HepG2 (cell line): ENCODE data around the gene CST4. TPM values are rescaled to one million over a fixed set of nuclear protein-coding genes. Genes with fewer than 3 reads are reported as not detected.

Experiments used
- BCLAF1 ChIP-seq: fragments of 450-650 bp; IDR thresholded peaks from 2 replicates; pipeline ENCODE4 v1.6.1; 2017; ENCODE audit warnings: mild to moderate bottlenecking
- CREB1 ChIP-seq, 2 experiments: fragments of 450-650 bp in 1 of 2; IDR thresholded peaks; 2 replicates each; pipeline ENCODE4 v1.6.1; 2016 to 2017; ENCODE audit warnings: control low read depth in 1 of 2, mild to moderate bottlenecking in 1 of 2, missing compliant biosample characterization in 1 of 2, missing genetic modification characterization in 1 of 2
- DBP ChIP-seq: sonication (generic); formaldehyde crosslinking; IDR thresholded peaks from 2 replicates; pipeline ENCODE4 v1.4.0; 2020; ENCODE audit warnings: missing genetic modification reagents; ENCODE audit errors: not compliant biosample characterization
- GATAD2A ChIP-seq: IDR thresholded peaks from 2 replicates; pipeline ENCODE4 v1.6.1; 2016
- HINFP ChIP-seq: sonication (generic); formaldehyde crosslinking; IDR thresholded peaks from 2 replicates; pipeline ENCODE4 v1.4.0; 2020; ENCODE audit warnings: low read depth, mild to moderate bottlenecking, missing genetic modification reagents
- PHF21A ChIP-seq: sonication (generic); formaldehyde crosslinking; IDR thresholded peaks from 2 replicates; pipeline ENCODE4 v1.5.0; 2020; ENCODE audit warnings: mild to moderate bottlenecking, missing genetic modification reagents
- REXO4 ChIP-seq: sonication (generic); formaldehyde crosslinking; IDR thresholded peaks from 2 replicates; pipeline ENCODE4 v1.8.0; 2022; ENCODE audit warnings: missing genetic modification reagents, mild to moderate bottlenecking, borderline replicate concordance
- SNAPC2 ChIP-seq: sonication (generic); formaldehyde crosslinking; IDR thresholded peaks from 2 replicates; pipeline ENCODE4 v1.8.1; 2022; ENCODE audit warnings: mild to moderate bottlenecking, missing genetic modification reagents
- SOX5 ChIP-seq: IDR thresholded peaks from 2 replicates; pipeline ENCODE4 v1.6.1; 2016; ENCODE audit warnings: borderline replicate concordance
- SP5 ChIP-seq: IDR thresholded peaks from 2 replicates; pipeline ENCODE4 v1.6.1; 2016; ENCODE audit warnings: low read depth, borderline replicate concordance
- TRIM22 ChIP-seq: fragments of 450-650 bp; IDR thresholded peaks from 2 replicates; pipeline ENCODE4 v1.6.1; 2017
- ZBTB1 ChIP-seq: sonication (generic); formaldehyde crosslinking; IDR thresholded peaks from 2 replicates; pipeline ENCODE4 v1.4.0; 2020; ENCODE audit warnings: missing genetic modification reagents, borderline replicate concordance
- ZBTB7B ChIP-seq: sonication (generic); formaldehyde crosslinking; IDR thresholded peaks from 2 replicates; pipeline ENCODE4 v1.4.0; 2020; ENCODE audit warnings: missing genetic modification reagents
- ZGPAT ChIP-seq: IDR thresholded peaks from 2 replicates; pipeline ENCODE4 v1.6.1; 2016; ENCODE audit warnings: mild to moderate bottlenecking
- ZNF124 ChIP-seq: sonication (generic); formaldehyde crosslinking; IDR thresholded peaks from 2 replicates; pipeline ENCODE4 v1.4.0; 2020; ENCODE audit warnings: missing genetic modification reagents
- ZNF180 ChIP-seq: sonication (generic); formaldehyde crosslinking; IDR thresholded peaks from 2 replicates; pipeline ENCODE4 v1.4.0; 2020; ENCODE audit warnings: low read depth, missing genetic modification reagents, borderline replicate concordance
- ZNF256 ChIP-seq: sonication (generic); formaldehyde crosslinking; conservative IDR thresholded peaks from 2 replicates; pipeline ENCODE4 v1.4.0; 2020; ENCODE audit warnings: missing genetic modification reagents
- ZNF512B ChIP-seq: sonication (generic); formaldehyde crosslinking; IDR thresholded peaks from 2 replicates; pipeline ENCODE4 v1.5.1; 2020; ENCODE audit warnings: missing genetic modification reagents, mild to moderate bottlenecking, borderline replicate concordance
- ZNF83 ChIP-seq: sonication (generic); formaldehyde crosslinking; IDR thresholded peaks from 2 replicates; pipeline ENCODE4 v1.4.0; 2020; ENCODE audit warnings: missing genetic modification reagents, mild to moderate bottlenecking, borderline replicate concordance
- polyA plus RNA-seq, 8 experiments: library from polyadenylated mRNA; depleted of rRNA in 3 of 8; stranded (reverse) in 7 of 8; unstranded in 1 of 8; fragments of >200 nt; fragmentation: Illumina TruSeq in 4 of 8; extraction: Trizol in 4 of 8; gene quantifications; 2 replicates each; pipeline versions ENCODE4 v1.2.1 to v1.2.3, GENCODE V29; 2011 to 2016; ENCODE audit warnings: low read depth in 4 of 8, missing spikeins in 1 of 8, mixed read lengths in 1 of 8; ENCODE audit not compliant: insufficient read depth in 1 of 8
- total RNA-seq, 5 experiments: library from RNA; depleted of rRNA; stranded (reverse); fragments of >200 nt; fragmentation: Illumina TruSeq; extraction: Trizol; gene quantifications; 2 replicates each; pipeline ENCODE4 v1.2.3, GENCODE V29; 2016; ENCODE audit warnings: low read depth in 1 of 5

Gene CST4
- total and polyA plus RNA-seq, 2 of the 13 experiments (the other 11 are each of a cell fraction or from before 2014, with no cell fraction given), result not detected

GRCh38 chr20:23661002-23661429 lies 27.8 kb downstream of the CST4 start (continued):
- TF ChIP-seq ZNF512B (CRISPR knock-in tag) (peak; percentile 85; the same call in 1 of the 2 replicates), ZNF256 (CRISPR knock-in tag) (no peak), CREB1 (IDR thresholded peaks at IDR 0.05) (no peak), CREB1 (CRISPR knock-in tag; IDR thresholded peaks at IDR 0.05) (no peak), REXO4 (CRISPR knock-in tag) (no peak), ZNF83 (CRISPR knock-in tag) (peak; percentile 54; the same call in 1 of the 2 replicates), SP5 (no peak), ZNF180 (no peak), GATAD2A (CRISPR knock-in tag) (no peak), DBP (CRISPR knock-in tag) (no peak), HINFP (CRISPR knock-in tag) (no peak), SOX5 (CRISPR knock-in tag) (no peak), TRIM22 (no peak), ZBTB1 (CRISPR knock-in tag) (no peak), PHF21A (CRISPR knock-in tag) (no peak), ZBTB7B (CRISPR knock-in tag) (no peak), SNAPC2 (CRISPR knock-in tag) (peak; percentile 20; the same call in 1 of the 2 replicates), ZNF124 (no peak), ZGPAT (CRISPR knock-in tag) (no peak), BCLAF1 (no peak)
